Measurements from ENCODE around the gene CFAP20DC. TPM values are rescaled to one million over a fixed set of nuclear protein-coding genes. Genes with fewer than 3 reads are reported as not detected.
"Not testable (repeated sequence)": the region's sequence is repeated elsewhere in the genome, so short reads cannot be mapped to it uniquely, and the experiment has no call there.

The CFAP20DC gene
- total RNA-seq, 5 donors from 2014 or later (not counting 1 experiment from before 2014, with no cell fraction given) = 0.26 to 0.51 (median 0.28) TPM; not detected in 2

DNA sequence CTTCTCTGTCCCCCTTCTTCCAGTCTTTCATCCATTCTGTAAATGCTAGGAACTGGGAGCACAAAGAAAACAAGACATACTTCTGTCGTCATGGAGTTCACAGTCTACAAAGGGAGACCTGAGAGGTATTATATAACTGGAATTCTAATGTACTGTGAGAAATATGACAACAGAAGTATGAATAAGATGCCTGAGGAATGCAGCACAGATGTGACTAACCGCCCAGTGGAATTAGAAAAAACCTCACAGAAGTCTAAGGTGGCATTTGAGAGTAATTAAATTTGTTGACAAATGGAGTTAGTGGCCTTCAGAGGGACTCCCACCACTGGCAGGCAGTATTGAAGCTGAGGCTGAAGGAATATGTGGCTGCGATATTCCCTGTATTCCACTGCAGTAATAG lies 214.7 kb downstream of the CFAP20DC start:
- WGBS (ENCODE audit: insufficient coverage) = 80% methylated on average over 2 of the region's 3 CpGs
- POLR2A ChIA-PET = no interaction called here
- Histone ChIP-seq H3K36me3 (ENCODE audit: control insufficient read depth in 2 of 2, extremely low read depth in 1 of 2, insufficient read depth in 1 of 2, low read length in 1 of 2) (no peaks in the 10 kb centered on the region), H3K27ac (ENCODE audit: low read length) (no peak overlapping the region), H3K4me1 (ENCODE audit: control insufficient read depth in 1 of 2, extremely low read depth in 1 of 2, insufficient read depth in 2 of 2, low read length in 2 of 2) (no peaks in the 10 kb centered on the region), H3K4me3 (ENCODE audit: control insufficient read depth in 1 of 2, extremely low read depth in 1 of 2, low read length in 1 of 2) (no peak overlapping the region), H3K9me3 (no peaks in the 10 kb centered on the region), H3K27me3 (replicated peaks in 1 of 2; ENCODE audit: control insufficient read depth in 2 of 2, extremely low read depth in 1 of 2, insufficient read depth in 2 of 2, low read length in 1 of 2) (no peaks in the 10 kb centered on the region)
- Mint-ChIP-seq H3K36me3 (no peaks in the 10 kb centered on the region), H3K27ac (no peak overlapping the region), H3K9me3 (no peaks in the 10 kb centered on the region), H3K27me3 (peaks cover 0 to 4% of the 10 kb centered on the region in 2 donors), H3K4me1 (no peaks in the 10 kb centered on the region), H3K4me3 (no peak overlapping the region)
- CTCF ChIA-PET = no interaction called here
- no peak for DNase-seq
- no peak for ATAC-seq (replicated peaks in 1 of 4)

DNA sequence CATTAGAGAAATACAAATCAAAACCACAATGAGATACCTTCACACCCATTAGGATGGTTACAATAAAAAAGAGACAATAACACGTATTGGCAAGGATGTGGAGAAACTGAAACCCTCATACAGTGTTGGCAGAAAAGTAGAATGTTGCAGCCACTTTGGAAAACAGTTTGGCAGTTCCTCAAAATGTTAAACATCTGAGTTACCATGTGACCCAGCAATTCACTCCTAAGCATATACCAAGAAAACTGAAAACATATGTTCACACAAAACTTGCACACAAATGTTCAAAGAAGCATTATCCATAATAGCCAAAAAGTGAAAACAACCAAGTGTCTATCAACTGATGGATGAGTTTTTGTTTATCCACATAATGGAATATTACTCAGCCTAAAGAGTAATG lies 216.3 kb downstream of the CFAP20DC start:
- Mint-ChIP-seq H3K27me3 (peaks cover 0 to 4% of the 10 kb centered on the region in 2 donors), H3K27ac (no peak overlapping the region), H3K4me1 (no peaks in the 10 kb centered on the region), H3K36me3 (no peaks in the 10 kb centered on the region), H3K9me3 (no peaks in the 10 kb centered on the region), H3K4me3 (no peak overlapping the region)
- Histone ChIP-seq H3K4me3 (ENCODE audit: control insufficient read depth in 1 of 2, extremely low read depth in 1 of 2, low read length in 1 of 2) (no peak overlapping the region), H3K27me3 (replicated peaks in 1 of 2; ENCODE audit: control insufficient read depth in 2 of 2, extremely low read depth in 1 of 2, insufficient read depth in 2 of 2, low read length in 1 of 2) (no peaks in the 10 kb centered on the region), H3K27ac (ENCODE audit: low read length) (no peak overlapping the region), H3K9me3 (no peaks in the 10 kb centered on the region), H3K36me3 (ENCODE audit: control insufficient read depth in 2 of 2, extremely low read depth in 1 of 2, insufficient read depth in 1 of 2, low read length in 1 of 2) (no peaks in the 10 kb centered on the region), H3K4me1 (ENCODE audit: control insufficient read depth in 1 of 2, extremely low read depth in 1 of 2, insufficient read depth in 2 of 2, low read length in 2 of 2) (no peaks in the 10 kb centered on the region)
- no CpG with 5 or more reads among the region's 1 CpG for WGBS (ENCODE audit: insufficient coverage)
- ChIA-PET CTCF (no interaction called here), POLR2A (no interaction called here)
- ATAC-seq (replicated peaks in 1 of 4) = no peak
- no peak for DNase-seq

DNA sequence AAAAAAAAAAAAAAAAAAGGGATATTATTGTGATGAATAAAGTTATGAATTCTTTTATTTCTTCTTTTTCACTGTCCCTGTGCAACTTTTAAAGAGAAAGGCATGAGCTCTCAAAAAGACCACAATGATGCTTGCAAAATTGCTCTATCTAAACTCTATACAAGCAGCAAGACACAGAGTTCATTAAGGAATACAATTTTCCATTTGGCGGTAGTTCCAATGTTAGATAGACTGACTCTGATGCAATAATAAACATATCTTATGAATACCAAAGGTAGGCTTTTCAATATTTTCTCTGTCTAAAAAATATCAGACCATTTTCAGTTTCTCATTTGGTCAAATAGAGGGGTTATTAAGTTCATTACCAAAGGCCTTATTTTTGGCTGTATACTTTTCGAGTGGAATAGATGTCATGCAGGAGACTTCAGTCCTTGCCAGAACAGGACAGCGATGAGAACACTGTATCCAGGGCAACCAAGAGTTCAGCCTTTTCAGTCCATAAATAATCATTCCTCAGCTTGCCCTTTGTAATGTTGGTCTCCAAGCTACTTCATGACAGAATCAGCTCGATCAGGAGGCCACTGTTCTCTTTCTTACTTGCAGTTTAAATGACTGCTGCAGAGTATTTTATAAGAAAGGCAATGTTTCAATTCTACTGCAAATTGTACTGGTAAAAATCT lies 220.4 kb downstream of the CFAP20DC start:
- ChIA-PET POLR2A (no interaction called here), CTCF (no interaction called here)
- Mint-ChIP-seq H3K27me3 (no peaks in the 10 kb centered on the region), H3K27ac (no peak overlapping the region), H3K36me3 (no peaks in the 10 kb centered on the region), H3K4me1 (no peaks in the 10 kb centered on the region), H3K9me3 (no peaks in the 10 kb centered on the region), H3K4me3 (no peak overlapping the region)
- DNase-seq = no peak
- Histone ChIP-seq H3K9me3 (no peaks in the 10 kb centered on the region), H3K4me1 (ENCODE audit: control insufficient read depth in 1 of 2, extremely low read depth in 1 of 2, insufficient read depth in 2 of 2, low read length in 2 of 2) (no peaks in the 10 kb centered on the region), H3K4me3 (ENCODE audit: control insufficient read depth in 1 of 2, extremely low read depth in 1 of 2, low read length in 1 of 2) (no peak overlapping the region), H3K27me3 (replicated peaks in 1 of 2; ENCODE audit: control insufficient read depth in 2 of 2, extremely low read depth in 1 of 2, insufficient read depth in 2 of 2, low read length in 1 of 2) (no peaks in the 10 kb centered on the region), H3K27ac (ENCODE audit: low read length) (no peak overlapping the region), H3K36me3 (ENCODE audit: control insufficient read depth in 2 of 2, extremely low read depth in 1 of 2, insufficient read depth in 1 of 2, low read length in 1 of 2) (no peaks in the 10 kb centered on the region)
- 83% methylated on average over 1 of the region's 4 CpGs for WGBS (ENCODE audit: insufficient coverage)
- no peak for ATAC-seq (replicated peaks in 1 of 4)

DNA sequence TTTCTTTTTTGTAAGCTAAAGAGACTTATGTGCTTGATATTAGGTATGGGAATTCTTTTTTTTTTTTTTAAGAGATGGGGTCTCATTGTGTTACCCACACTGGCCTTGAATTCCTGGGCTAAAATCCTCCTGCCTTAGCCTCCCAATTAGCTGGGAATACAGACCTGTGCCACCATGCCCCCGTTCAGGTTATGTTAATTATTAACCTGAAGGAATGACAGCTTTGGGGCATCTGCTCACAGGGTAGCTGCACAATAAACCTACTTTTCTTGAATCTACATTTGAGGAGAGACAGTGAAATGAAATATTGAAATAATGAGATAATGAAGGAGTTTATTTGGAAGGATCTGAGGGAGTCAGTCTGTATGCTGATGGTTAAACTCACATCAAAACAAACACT lies 225.0 kb downstream of the CFAP20DC start:
- Histone ChIP-seq H3K36me3 (ENCODE audit: control insufficient read depth in 2 of 2, extremely low read depth in 1 of 2, insufficient read depth in 1 of 2, low read length in 1 of 2) (no peaks in the 10 kb centered on the region), H3K9me3 (no peaks in the 10 kb centered on the region), H3K27me3 (replicated peaks in 1 of 2; ENCODE audit: control insufficient read depth in 2 of 2, extremely low read depth in 1 of 2, insufficient read depth in 2 of 2, low read length in 1 of 2) (no peaks in the 10 kb centered on the region), H3K4me1 (ENCODE audit: control insufficient read depth in 1 of 2, extremely low read depth in 1 of 2, insufficient read depth in 2 of 2, low read length in 2 of 2) (no peaks in the 10 kb centered on the region), H3K27ac (ENCODE audit: low read length) (no peak overlapping the region), H3K4me3 (ENCODE audit: control insufficient read depth in 1 of 2, extremely low read depth in 1 of 2, low read length in 1 of 2) (no peak overlapping the region)
- ChIA-PET CTCF (interaction anchor here in 1 of 2 donors (0.7 kb wide), 1 partner anchor 248 kb away, joined by 4 read pairs; no protein-coding TSS in a partner anchor), POLR2A (no interaction called here)
- Mint-ChIP-seq H3K36me3 (no peaks in the 10 kb centered on the region), H3K27ac (no peak overlapping the region), H3K27me3 (no peaks in the 10 kb centered on the region), H3K9me3 (peaks cover 0 to 4% (median 2%) of the 10 kb centered on the region in 3 donors), H3K4me1 (no peaks in the 10 kb centered on the region), H3K4me3 (no peak overlapping the region)
- DNase-seq (no peak), ATAC-seq (replicated peaks in 1 of 4) (no peak)
- no CpG with 5 or more reads among the region's 1 CpG for WGBS (ENCODE audit: insufficient coverage)

DNA sequence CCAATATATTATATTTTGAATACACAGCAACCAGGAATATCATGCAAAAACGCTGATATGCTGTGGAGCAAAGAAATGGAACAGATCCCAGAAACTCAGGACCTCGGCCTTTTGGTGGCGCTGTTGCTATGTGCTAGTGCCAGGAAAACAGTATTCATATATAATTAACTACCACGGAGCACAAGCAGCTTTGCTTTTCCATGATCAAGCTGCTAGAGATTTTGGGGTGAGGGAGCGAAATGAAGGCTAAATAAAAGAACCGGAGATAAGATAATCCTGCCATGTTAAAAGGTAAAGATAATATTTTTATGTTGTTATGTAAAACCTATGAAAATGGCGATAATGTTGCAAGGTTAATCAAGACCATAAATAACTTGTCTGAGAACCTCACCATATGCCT lies 225.5 kb downstream of the CFAP20DC start:
- Mint-ChIP-seq H3K27ac (no peak overlapping the region), H3K4me1 (no peaks in the 10 kb centered on the region), H3K36me3 (no peaks in the 10 kb centered on the region), H3K4me3 (no peak overlapping the region), H3K27me3 (no peaks in the 10 kb centered on the region), H3K9me3 (peaks cover 0 to 4% (median 2%) of the 10 kb centered on the region in 3 donors)
- ChIA-PET CTCF (no interaction called here), POLR2A (no interaction called here)
- Histone ChIP-seq H3K4me3 (ENCODE audit: control insufficient read depth in 1 of 2, extremely low read depth in 1 of 2, low read length in 1 of 2) (no peak overlapping the region), H3K36me3 (ENCODE audit: control insufficient read depth in 2 of 2, extremely low read depth in 1 of 2, insufficient read depth in 1 of 2, low read length in 1 of 2) (no peaks in the 10 kb centered on the region), H3K27me3 (replicated peaks in 1 of 2; ENCODE audit: control insufficient read depth in 2 of 2, extremely low read depth in 1 of 2, insufficient read depth in 2 of 2, low read length in 1 of 2) (no peaks in the 10 kb centered on the region), H3K9me3 (no peaks in the 10 kb centered on the region), H3K4me1 (ENCODE audit: control insufficient read depth in 1 of 2, extremely low read depth in 1 of 2, insufficient read depth in 2 of 2, low read length in 2 of 2) (no peaks in the 10 kb centered on the region), H3K27ac (ENCODE audit: low read length) (no peak overlapping the region)
- no peak for ATAC-seq (replicated peaks in 1 of 4)
- DNase-seq = peak in 2 of 35 experiments; percentile 0 to 5
- no CpG with 5 or more reads among the region's 7 CpGs for WGBS (ENCODE audit: insufficient coverage)

DNA sequence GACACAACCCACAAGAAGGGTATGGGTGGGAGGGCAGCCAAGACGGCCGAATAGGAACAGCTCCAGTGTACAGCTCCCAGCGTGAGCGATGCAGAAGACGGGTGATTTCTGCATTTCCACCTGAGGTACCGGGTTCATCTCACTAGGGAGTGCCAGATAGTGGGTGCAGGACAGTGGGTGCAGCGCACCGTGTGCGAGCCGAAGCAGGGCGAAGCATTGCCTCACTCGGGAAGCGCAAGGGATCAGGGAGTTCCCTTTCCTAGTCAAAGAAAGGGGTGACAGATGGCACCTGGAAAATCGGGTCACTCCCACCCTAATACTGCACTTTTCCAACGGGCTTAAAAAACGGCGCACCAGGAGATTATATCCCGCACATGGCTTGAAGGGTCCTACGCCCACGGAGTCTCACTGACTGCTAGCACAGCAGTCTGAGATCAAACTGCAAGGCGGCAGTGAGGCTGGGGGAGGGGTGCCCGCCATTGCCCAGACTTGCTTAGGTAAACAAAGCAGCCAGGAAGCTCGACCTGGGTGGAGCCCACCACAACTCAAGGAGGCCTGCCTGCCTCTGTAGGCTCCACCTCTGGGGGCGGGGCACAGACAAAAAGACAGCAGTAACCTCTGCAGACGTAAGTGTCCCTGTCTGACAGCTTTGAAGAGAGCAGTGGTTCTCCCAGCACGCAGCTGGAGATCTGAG lies 243.1 kb downstream of the CFAP20DC start:
- WGBS (ENCODE audit: insufficient coverage) = 56% methylated on average over 6 of the region's 26 CpGs
- H3K27me3 Mint-ChIP-seq; H3K4me1 ChIP-seq (ENCODE audit: control insufficient read depth in 1 of 2, extremely low read depth in 1 of 2, insufficient read depth in 2 of 2, low read length in 2 of 2); H3K4me3 Mint-ChIP-seq; H3K27ac Mint-ChIP-seq; H3K27ac ChIP-seq (ENCODE audit: low read length); H3K9me3 ChIP-seq; H3K36me3 ChIP-seq (ENCODE audit: control insufficient read depth in 2 of 2, extremely low read depth in 1 of 2, insufficient read depth in 1 of 2, low read length in 1 of 2); H3K36me3 Mint-ChIP-seq; CTCF ChIA-PET; H3K27me3 ChIP-seq (replicated peaks in 1 of 2; ENCODE audit: control insufficient read depth in 2 of 2, extremely low read depth in 1 of 2, insufficient read depth in 2 of 2, low read length in 1 of 2); H3K4me1 Mint-ChIP-seq; H3K9me3 Mint-ChIP-seq; H3K4me3 ChIP-seq (ENCODE audit: control insufficient read depth in 1 of 2, extremely low read depth in 1 of 2, low read length in 1 of 2); DNase-seq; ATAC-seq (replicated peaks in 1 of 4); POLR2A ChIA-PET: not testable (repeated sequence)
